Suprapubic skin (tissue), 4 donors: ENCODE results near the gene POMT2. TPM values are rescaled to one million over a fixed set of nuclear protein-coding genes. Genes with fewer than 3 reads are reported as not detected.

Experiments
- DNase-seq, 2 donors: peaks; one replicate each; pipeline ENCODE4 v3.0.0-alpha.2; 2019; ENCODE audit warnings: low spot score in 2 of 2
- H3K27ac ChIP-seq: fragments of 200-600 bp; sonication (generic); one replicate; pipeline ENCODE4 v1.5.1; 2019
- H3K27me3 ChIP-seq: fragments of 200-600 bp; sonication (generic); one replicate; pipeline ENCODE4 v1.5.1; 2019
- H3K36me3 ChIP-seq: fragments of 200-600 bp; sonication (generic); one replicate; pipeline ENCODE4 v1.5.1; 2019
- H3K4me1 ChIP-seq: fragments of 200-600 bp; sonication (generic); one replicate; pipeline ENCODE4 v1.5.1; 2019
- H3K4me3 ChIP-seq: fragments of 200-600 bp; sonication (generic); one replicate; pipeline ENCODE4 v1.5.1; 2019; ENCODE audit warnings: mild to moderate bottlenecking
- H3K9me3 ChIP-seq: fragments of 200-600 bp; sonication (generic); one replicate; pipeline ENCODE4 v1.5.1; 2019
- EP300 ChIP-seq: sonication (generic); formaldehyde crosslinking; IDR thresholded peaks from one replicate; pipeline ENCODE4 v1.6.1; 2017; ENCODE audit warnings: antibody characterized with exemption
- POLR2A ChIP-seq, 2 donors: fragments of 450-650 bp; IDR thresholded peaks; one replicate each; pipeline ENCODE4 v1.6.1; 2017; ENCODE audit warnings: antibody characterized with exemption in 2 of 2, mild to moderate bottlenecking in 2 of 2, moderate library complexity in 2 of 2
- POLR2AphosphoS5 ChIP-seq, 3 donors: sonication (generic); formaldehyde crosslinking; IDR thresholded peaks; one replicate each; pipeline ENCODE4 v1.6.1; 2017; ENCODE audit warnings: antibody characterized with exemption in 3 of 3
- WGBS: methylation state at CpG from one replicate; pipeline ENCODE4 v1.1.5; 2018; 5-methylcytosine and 5-hydroxymethylcytosine counted together
- total RNA-seq, 4 donors: library from RNA; depleted of rRNA; stranded (reverse); fragments of >200 nt; gene quantifications; one replicate each; pipeline ENCODE4 v1.1.0, GENCODE V29; 2016
- TF ChIP-seq, protein P1 (sequence below), 2 donors: fragments of 200-600 bp in 1 of 2; fragments of 450-650 bp in 1 of 2; sonication (generic) in 1 of 2; IDR thresholded peaks; one replicate each; pipeline ENCODE4 v1.5.1; 2016 to 2019; ENCODE audit warnings: antibody characterized with exemption in 2 of 2, mild to moderate bottlenecking in 1 of 2, moderate library complexity in 1 of 2

POMT2 gene
- total RNA-seq, 4 donors from 2014 or later, result 16.3 to 72.0 (median 19.4) TPM

GRCh38 chr14:77253333-77254190 is 67.1 kb downstream of the POMT2 start:
- Histone ChIP-seq H3K4me1 (no peaks in the 10 kb centered on the region), H3K9me3 (no peaks in the 10 kb centered on the region), H3K27me3 (peaks cover 7% of the 10 kb centered on the region), H3K36me3 (peaks cover 2% of the 10 kb centered on the region), H3K27ac (no peak overlapping the region), H3K4me3 (no peak overlapping the region)
- no peak for DNase-seq
- WGBS, result 66% methylated on average over 20 of the region's 20 CpGs
- TF ChIP-seq EP300, result no peak
- TF ChIP-seq, protein P1, sequence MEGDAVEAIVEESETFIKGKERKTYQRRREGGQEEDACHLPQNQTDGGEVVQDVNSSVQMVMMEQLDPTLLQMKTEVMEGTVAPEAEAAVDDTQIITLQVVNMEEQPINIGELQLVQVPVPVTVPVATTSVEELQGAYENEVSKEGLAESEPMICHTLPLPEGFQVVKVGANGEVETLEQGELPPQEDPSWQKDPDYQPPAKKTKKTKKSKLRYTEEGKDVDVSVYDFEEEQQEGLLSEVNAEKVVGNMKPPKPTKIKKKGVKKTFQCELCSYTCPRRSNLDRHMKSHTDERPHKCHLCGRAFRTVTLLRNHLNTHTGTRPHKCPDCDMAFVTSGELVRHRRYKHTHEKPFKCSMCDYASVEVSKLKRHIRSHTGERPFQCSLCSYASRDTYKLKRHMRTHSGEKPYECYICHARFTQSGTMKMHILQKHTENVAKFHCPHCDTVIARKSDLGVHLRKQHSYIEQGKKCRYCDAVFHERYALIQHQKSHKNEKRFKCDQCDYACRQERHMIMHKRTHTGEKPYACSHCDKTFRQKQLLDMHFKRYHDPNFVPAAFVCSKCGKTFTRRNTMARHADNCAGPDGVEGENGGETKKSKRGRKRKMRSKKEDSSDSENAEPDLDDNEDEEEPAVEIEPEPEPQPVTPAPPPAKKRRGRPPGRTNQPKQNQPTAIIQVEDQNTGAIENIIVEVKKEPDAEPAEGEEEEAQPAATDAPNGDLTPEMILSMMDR (IDR thresholded peaks at IDR 0.05), result no peak
- TF ChIP-seq POLR2AphosphoS5 (IDR thresholded peaks at IDR 0.05), result no peak
- TF ChIP-seq POLR2A (IDR thresholded peaks at IDR 0.05), result no peak

GRCh38 chr14:77251870-77252269 is 68.8 kb downstream of the POMT2 start:
- WGBS, result 93% methylated on average over 11 of the region's 11 CpGs
- no peak overlapping the region for H3K4me3 ChIP-seq
- H3K27ac ChIP-seq, result no peak overlapping the region
- peaks cover 2% of the 10 kb centered on the region for H3K36me3 ChIP-seq
- H3K9me3 ChIP-seq, result no peaks in the 10 kb centered on the region
- no peak for DNase-seq
- no peaks in the 10 kb centered on the region for H3K27me3 ChIP-seq
- TF ChIP-seq, protein P1 (IDR thresholded peaks at IDR 0.05), result no peak
- no peak for TF ChIP-seq POLR2A (IDR thresholded peaks at IDR 0.05)
- no peak for TF ChIP-seq EP300
- TF ChIP-seq POLR2AphosphoS5 (IDR thresholded peaks at IDR 0.05), result no peak
- H3K4me1 ChIP-seq, result no peaks in the 10 kb centered on the region

GRCh38 chr14:77250927-77251326 is 69.8 kb downstream of the POMT2 start:
- DNase-seq, result no peak
- H3K4me1 ChIP-seq, result no peaks in the 10 kb centered on the region
- no peak for TF ChIP-seq POLR2AphosphoS5 (IDR thresholded peaks at IDR 0.05)
- TF ChIP-seq POLR2A (IDR thresholded peaks at IDR 0.05), result no peak
- no peak for TF ChIP-seq EP300
- TF ChIP-seq, protein P1 (IDR thresholded peaks at IDR 0.05), result no peak
- H3K9me3 ChIP-seq, result no peaks in the 10 kb centered on the region
- no peaks in the 10 kb centered on the region for H3K36me3 ChIP-seq
- no peak overlapping the region for H3K27ac ChIP-seq
- 90% methylated on average over 6 of the region's 6 CpGs for WGBS
- no peak overlapping the region for H3K4me3 ChIP-seq
- H3K27me3 ChIP-seq, result no peaks in the 10 kb centered on the region

GRCh38 chr14:77249286-77249685 is 71.4 kb downstream of the POMT2 start:
- Histone ChIP-seq H3K4me1 (no peaks in the 10 kb centered on the region), H3K4me3 (no peak overlapping the region), H3K36me3 (no peaks in the 10 kb centered on the region), H3K27me3 (no peaks in the 10 kb centered on the region), H3K9me3 (no peaks in the 10 kb centered on the region), H3K27ac (no peak overlapping the region)
- TF ChIP-seq, protein P1 (IDR thresholded peaks at IDR 0.05), result no peak
- TF ChIP-seq POLR2AphosphoS5 (IDR thresholded peaks at IDR 0.05) (no peak), POLR2A (IDR thresholded peaks at IDR 0.05) (no peak), EP300 (no peak)
- WGBS, result 89% methylated on average over 6 of the region's 7 CpGs
- no peak for DNase-seq

DNA sequence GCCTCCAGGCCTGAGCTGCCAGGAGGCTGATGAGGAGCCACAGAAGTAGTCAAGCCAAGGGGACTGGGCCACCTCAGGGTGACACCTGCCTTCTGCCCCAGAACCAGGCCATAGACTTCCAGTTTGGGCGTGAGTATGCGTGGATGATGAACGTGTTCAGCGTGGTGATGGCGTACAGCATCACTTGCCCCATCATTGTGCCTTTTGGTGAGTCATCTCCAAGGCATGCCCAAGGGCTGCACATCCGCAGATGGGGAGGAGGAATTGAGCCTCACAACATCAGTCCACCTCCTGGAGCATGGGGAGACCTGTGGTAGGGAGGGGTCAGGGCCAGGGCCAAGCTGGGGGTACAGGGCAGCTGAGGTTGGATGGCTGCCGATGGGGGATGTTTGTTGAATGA is 72.0 kb downstream of the POMT2 start:
- DNase-seq, result no peak
- Histone ChIP-seq H3K4me1 (no peaks in the 10 kb centered on the region), H3K36me3 (no peaks in the 10 kb centered on the region), H3K9me3 (no peaks in the 10 kb centered on the region), H3K27ac (no peak overlapping the region), H3K27me3 (no peaks in the 10 kb centered on the region), H3K4me3 (no peak overlapping the region)
- TF ChIP-seq POLR2AphosphoS5 (IDR thresholded peaks at IDR 0.05) (no peak), POLR2A (IDR thresholded peaks at IDR 0.05) (no peak), EP300 (no peak)
- TF ChIP-seq, protein P1 (IDR thresholded peaks at IDR 0.05), result no peak
- WGBS, result 100% methylated on average over 1 of the region's 7 CpGs
